ENCODE measurements around the gene MEIG1. TPM values are rescaled to one million over a fixed set of nuclear protein-coding genes. Genes with fewer than 3 reads are reported as not detected.

The MEIG1 gene
- total and polyA plus RNA-seq, 2 of the 8 experiments (the other 6 are each of a cell fraction or from before 2014, with no cell fraction given): not detected

- Histone ChIP-seq H4K20me1 (replicated peaks in 1 of 2; ENCODE audit: control insufficient read depth in 1 of 2, insufficient read depth in 2 of 2, low read length in 2 of 2) (no peaks in the 10 kb centered on the region), H3K23ac (ENCODE audit: insufficient read length) (no peak overlapping the region), H3K23me2 (ENCODE audit: low read depth, low read length) (no peaks in the 10 kb centered on the region), H3K18ac (ENCODE audit: extremely low read depth, low read length) (no peak overlapping the region), H3K9ac (replicated peaks in 1 of 4; ENCODE audit: extremely low read depth in 1 of 4, low read depth in 3 of 4, low read length in 3 of 4) (no peak overlapping the region), H3K9me3 (ENCODE audit: insufficient read depth in 2 of 2, low read depth in 1 of 2, low read length in 1 of 2) (no peaks in the 10 kb centered on the region), H3K4me2 (ENCODE audit: insufficient read depth in 1 of 2, low read depth in 2 of 2, low read length in 2 of 2) (no peak overlapping the region), H2AFZ (ENCODE audit: low read length) (no peak overlapping the region), H3K79me2 (ENCODE audit: control insufficient read depth in 1 of 2, insufficient read depth in 2 of 2, low read length in 2 of 2) (no peaks in the 10 kb centered on the region), H3K27ac (ENCODE audit: low read depth, low read length) (no peak overlapping the region), H3K56ac (replicated peaks; ENCODE audit: insufficient read length, low read depth, low read length) (no peak overlapping the region), H3K79me1 (ENCODE audit: low read depth, low read length) (no peaks in the 10 kb centered on the region), H3K4me3 (ENCODE audit: extremely low read depth in 1 of 4, insufficient read depth in 2 of 4, low read depth in 3 of 4, low read length in 4 of 4) (no peak overlapping the region), H3K4ac (replicated peaks; ENCODE audit: insufficient read length, low read depth, low read length) (no peak overlapping the region), H4K5ac (ENCODE audit: insufficient read length, low read depth, low read length) (no peak overlapping the region), H3K14ac (ENCODE audit: insufficient read length) (no peak overlapping the region), H4K8ac (ENCODE audit: extremely low read depth, insufficient read depth, low read length) (no peak overlapping the region), H3K4me1 (replicated peaks in 1 of 4; ENCODE audit: control insufficient read depth in 3 of 4, insufficient read depth in 4 of 4, low read length in 3 of 4) (no peaks in the 10 kb centered on the region), H2BK5ac (ENCODE audit: low read depth, low read length) (no peak overlapping the region), H2BK15ac (ENCODE audit: low read length) (no peak overlapping the region), H3K36me3 (ENCODE audit: control insufficient read depth in 2 of 4, insufficient read depth in 4 of 4, low read length in 3 of 4) (peaks cover 0 to 27% (median 9%) of the 10 kb centered on the region in 4 experiments; a peak in 6 of 8 replicates), H3K27me3 (replicated peaks in 1 of 4; ENCODE audit: control insufficient read depth in 3 of 4, extremely low read depth in 1 of 4, insufficient read depth in 3 of 4, low read length in 3 of 4) (no peaks in the 10 kb centered on the region), H2BK12ac (ENCODE audit: low read depth, low read length) (no peak overlapping the region), H4K91ac (replicated peaks; ENCODE audit: insufficient read length, low read length) (no peak overlapping the region), H2BK20ac (ENCODE audit: low read length) (no peak overlapping the region), H2AK5ac (ENCODE audit: low read depth, low read length) (no peak overlapping the region), H2BK120ac (replicated peaks; ENCODE audit: low read depth, low read length) (no peak overlapping the region)
- ChIA-PET POLR2A (ENCODE audit: partially characterized antibody) (no interaction called here), CTCF (ENCODE audit: partially characterized antibody) (no interaction called here)
- WGBS, 2 experiments (ENCODE audit: extremely low coverage in 1 of 2, insufficient coverage in 1 of 2, insufficient read length in 1 of 2, insufficient replicate concordance in 2 of 2, low coverage in 1 of 2, low lambda C conversion rate in 2 of 2, missing lambda C conversion rate in 1 of 2): 90% methylated on average over 10 of the region's 10 CpGs; no CpG with 5 or more reads in 1 of the 2 experiments
- no peak for TF ChIP-seq NANOG (IDR thresholded peaks at IDR 0.05; ENCODE audit: insufficient read depth, low read depth, low read length, poor library complexity, severe bottlenecking)
- TF ChIP-seq CBX5 (IDR thresholded peaks at IDR 0.05; ENCODE audit: low read depth, low read length): no peak
- no peak for TF ChIP-seq RFX5 (IDR thresholded peaks at IDR 0.05; ENCODE audit: borderline replicate concordance, low read depth, low read length)
- no peak for TF ChIP-seq JUN (IDR thresholded peaks at IDR 0.05; ENCODE audit: low read depth, low read length)
- TF ChIP-seq ATF3 (IDR thresholded peaks at IDR 0.05; ENCODE audit: insufficient read depth, low read depth, low read length): no peak
- no peak for TF ChIP-seq CREB1 (IDR thresholded peaks at IDR 0.05)
- no peak for TF ChIP-seq BRCA1 (IDR thresholded peaks at IDR 0.05; ENCODE audit: low read depth, low read length)
- TF ChIP-seq NRF1 (IDR thresholded peaks at IDR 0.05; ENCODE audit: low read depth, low read length): no peak
- no peak for TF ChIP-seq POLR2A (IDR thresholded peaks at IDR 0.05; ENCODE audit: control extremely low read depth in 1 of 2, low read depth in 2 of 2, low read length in 2 of 2)
- TF ChIP-seq SP1 (IDR thresholded peaks at IDR 0.05; ENCODE audit: low read depth, low read length): no peak
- TF ChIP-seq RXRA (IDR thresholded peaks at IDR 0.05; ENCODE audit: insufficient read depth, low read depth, low read length): no peak
- no peak for DNase-seq (ENCODE audit: low read depth in 1 of 2, low spot score in 2 of 2)
- FAIRE-seq: no peak
Measured at GRCh38 chr10:14930610-14931009, 28.6 kb upstream of the MEIG1 start.

Data from H1 (cell line).